H9 (cell line): ENCODE data around the gene NKX1-1. TPM values are rescaled to one million over a fixed set of nuclear protein-coding genes. Genes with fewer than 3 reads are reported as not detected.
A peak's percentile ranks its signal among the peaks of the same experiment; 100 is the strongest.

Source experiments
- DNase-seq: peaks from one replicate; pipeline ENCODE4 v3.0.0-alpha.2; 2017
- H2AFZ ChIP-seq: one replicate; pipeline ENCODE4 v1.6.1; 2013; ENCODE audit warnings: mild to moderate bottlenecking, low read length, control low read depth, moderate library complexity
- H2AK5ac ChIP-seq: 2 replicates; pipeline ENCODE4 v1.6.1; 2013; ENCODE audit warnings: low read length, control low read depth, mixed read lengths; ENCODE audit not compliant: insufficient read length
- H2BK120ac ChIP-seq: one replicate; pipeline ENCODE4 v1.6.1; 2013; ENCODE audit warnings: low read depth, mild to moderate bottlenecking, low read length, control low read depth, inconsistent platforms; ENCODE audit not compliant: poor library complexity, severe bottlenecking
- H2BK12ac ChIP-seq: 2 replicates; pipeline ENCODE4 v1.6.1; 2013; ENCODE audit warnings: low read length, control low read depth, mixed read lengths, low read depth; ENCODE audit not compliant: insufficient read length
- H2BK15ac ChIP-seq: 2 replicates; pipeline ENCODE4 v1.6.1; 2013; ENCODE audit warnings: low read depth, low read length, control low read depth
- H2BK20ac ChIP-seq: one replicate; pipeline ENCODE4 v1.6.1; 2013; ENCODE audit warnings: low read depth, mild to moderate bottlenecking, low read length, control low read depth, inconsistent platforms; ENCODE audit not compliant: poor library complexity, severe bottlenecking
- H2BK5ac ChIP-seq: 2 replicates; pipeline ENCODE4 v1.6.1; 2013; ENCODE audit warnings: low read length, control low read depth, mixed read lengths; ENCODE audit not compliant: insufficient read length
- H3K14ac ChIP-seq: 2 replicates; pipeline ENCODE4 v1.6.1; 2013; ENCODE audit warnings: low read length, control low read depth; ENCODE audit not compliant: insufficient read depth
- H3K18ac ChIP-seq: 2 replicates; pipeline ENCODE4 v1.6.1; 2013; ENCODE audit warnings: low read depth, mild to moderate bottlenecking, mixed read lengths, low read length, control low read depth; ENCODE audit not compliant: insufficient read length
- H3K23ac ChIP-seq: 2 replicates; pipeline ENCODE4 v1.6.1; 2013; ENCODE audit warnings: low read length, control low read depth, mixed read lengths, low read depth; ENCODE audit not compliant: insufficient read length
- H3K23me2 ChIP-seq: 2 replicates; pipeline ENCODE4 v1.6.1; 2013; ENCODE audit warnings: low read depth, mild to moderate bottlenecking, mixed read lengths, low read length, control low read depth; ENCODE audit not compliant: insufficient read length, poor library complexity, severe bottlenecking
- H3K27ac ChIP-seq: 2 replicates; pipeline ENCODE4 v1.5.1; 2013; ENCODE audit warnings: low read length, control low read depth, mixed read lengths, low read depth; ENCODE audit not compliant: insufficient read length
- H3K27me3 ChIP-seq: 2 replicates; pipeline ENCODE4 v1.6.1; 2013; ENCODE audit warnings: low read length, control low read depth, inconsistent platforms; ENCODE audit not compliant: insufficient read depth
- H3K4ac ChIP-seq: 2 replicates; pipeline ENCODE4 v1.6.1; 2013; ENCODE audit warnings: low read depth, mild to moderate bottlenecking, control low read depth, inconsistent platforms, low read length, moderate library complexity
- H3K4me1 ChIP-seq: 2 replicates; pipeline ENCODE4 v1.6.1; 2013; ENCODE audit warnings: low read length, control low read depth, inconsistent platforms; ENCODE audit not compliant: insufficient read depth
- H3K4me2 ChIP-seq: 2 replicates; pipeline ENCODE4 v1.6.1; 2013; ENCODE audit warnings: low read length, control low read depth, mixed read lengths; ENCODE audit not compliant: insufficient read length, insufficient read depth
- H3K56ac ChIP-seq: 2 replicates; pipeline ENCODE4 v1.6.1; 2013; ENCODE audit warnings: low read depth, mild to moderate bottlenecking, mixed read lengths, low read length, control low read depth; ENCODE audit not compliant: insufficient read length
- H3K79me1 ChIP-seq: 2 replicates; pipeline ENCODE4 v1.6.1; 2013; ENCODE audit warnings: low read depth, mild to moderate bottlenecking, moderate library complexity, low read length, control low read depth, inconsistent platforms; ENCODE audit not compliant: insufficient read depth, poor library complexity, severe bottlenecking
- H3K79me2 ChIP-seq: 2 replicates; pipeline ENCODE4 v1.6.1; 2013; ENCODE audit warnings: low read length, control low read depth, inconsistent platforms; ENCODE audit not compliant: insufficient read depth
- H3K9ac ChIP-seq: 2 replicates; pipeline ENCODE4 v1.6.1; 2013; ENCODE audit warnings: low read length, control low read depth, mixed read lengths; ENCODE audit not compliant: insufficient read length; ENCODE audit errors: extremely low read depth
- H3K9me3 ChIP-seq: one replicate; pipeline ENCODE4 v1.6.1; 2013; ENCODE audit warnings: low read depth, low read length, inconsistent platforms; ENCODE audit not compliant: control insufficient read depth
- H3T11ph ChIP-seq: one replicate; pipeline ENCODE4 v1.6.1; 2013; ENCODE audit warnings: mild to moderate bottlenecking, low read length, control low read depth, inconsistent platforms
- H4K20me1 ChIP-seq: one replicate; pipeline ENCODE4 v1.6.1; 2013; ENCODE audit not compliant: control insufficient read depth, insufficient read length, insufficient read depth
- H4K5ac ChIP-seq: 2 replicates; pipeline ENCODE4 v1.6.1; 2013; ENCODE audit warnings: low read depth, mild to moderate bottlenecking, mixed read lengths, low read length, control low read depth; ENCODE audit not compliant: insufficient read length
- H4K8ac ChIP-seq: replicated peaks from 2 replicates; pipeline ENCODE4 v1.6.1; 2013; ENCODE audit warnings: low read length, control low read depth, mixed read lengths, low read depth; ENCODE audit not compliant: insufficient read length
- H4K91ac ChIP-seq: 2 replicates; pipeline ENCODE4 v1.6.1; 2013; ENCODE audit warnings: low read depth, mild to moderate bottlenecking, moderate library complexity, mixed read lengths, low read length, control low read depth; ENCODE audit not compliant: insufficient read length
- H3K27ac Mint-ChIP-seq, 3 experiments: 2 replicates in 2 of 3; 3 replicates in 1 of 3; pipeline ENCODE4 v1.8.0; 2020 to 2021; ENCODE audit warnings: mixed read lengths in 3 of 3, mild to moderate bottlenecking in 1 of 3, moderate library complexity in 1 of 3
- H3K27me3 Mint-ChIP-seq: 2 replicates; pipeline ENCODE4 v1.8.0; 2021; ENCODE audit warnings: low read depth, mild to moderate bottlenecking, moderate library complexity, mixed read lengths
- H3K36me3 Mint-ChIP-seq, 3 experiments: 2 replicates in 2 of 3; 3 replicates in 1 of 3; pipeline ENCODE4 v1.8.0; 2020 to 2021; ENCODE audit warnings: low read depth in 3 of 3, mixed read lengths in 3 of 3; ENCODE audit not compliant: insufficient read depth in 1 of 3
- H3K4me1 Mint-ChIP-seq, 2 experiments: 2 replicates each; pipeline ENCODE4 v1.8.0; 2020; ENCODE audit warnings: mixed read lengths in 2 of 2
- H3K4me3 Mint-ChIP-seq, 2 experiments: 2 replicates in 1 of 2; 3 replicates in 1 of 2; pipeline ENCODE4 v1.8.0; 2020 to 2021; ENCODE audit warnings: mild to moderate bottlenecking in 2 of 2, mixed read lengths in 2 of 2, moderate library complexity in 1 of 2
- H3K9me3 Mint-ChIP-seq, 2 experiments: 2 replicates in 1 of 2; 3 replicates in 1 of 2; pipeline ENCODE4 v1.8.0; 2020; ENCODE audit warnings: mild to moderate bottlenecking in 2 of 2, mixed read lengths in 2 of 2, moderate library complexity in 1 of 2
- CTCF ChIP-seq: fragments of 200-600 bp; sonication (generic); conservative IDR thresholded peaks from 3 replicates; pipeline ENCODE4 v1.8.0; 2021; ENCODE audit warnings: antibody characterized with exemption, mild to moderate bottlenecking
- WGBS: extraction: QIAGEN DNeasy Blood & Tissue Kit; methylation state at CpG from one replicate; pipeline ENCODE4 v1.1.7; 2013; ENCODE audit warnings: missing lambda C conversion rate, low lambda C conversion rate, mixed read lengths; ENCODE audit not compliant: insufficient read length; ENCODE audit errors: extremely low coverage; 5-methylcytosine and 5-hydroxymethylcytosine counted together
- total RNA-seq: library from RNA; stranded (reverse); gene quantifications from 2 replicates; pipeline ENCODE4 v1.2.1, GENCODE V29; 2021

The NKX1-1 gene
- total RNA-seq, 1 experiment from 2014 or later: not detected

- Mint-ChIP-seq H3K9me3 (no peaks in the 10 kb centered on the region; a peak in 1 of 5 replicates), H3K4me1 (peaks cover 0 to 2% of the 10 kb centered on the region in 2 experiments; a peak in 1 of 4 replicates), H3K27me3 (peaks cover 20% of the 10 kb centered on the region), H3K36me3 (no peaks in the 10 kb centered on the region), H3K27ac (no peak overlapping the region), H3K4me3 (no peak overlapping the region)
- H3T11ph ChIP-seq: no peak overlapping the region
- H2BK5ac ChIP-seq: no peak overlapping the region
- H2AK5ac ChIP-seq: no peak overlapping the region
- H3K27me3 ChIP-seq: peaks cover 8% of the 10 kb centered on the region; the same call in 1 of the 2 replicates
- H3K4me1 ChIP-seq: no peaks in the 10 kb centered on the region
- no peak overlapping the region for H4K5ac ChIP-seq
- TF ChIP-seq CTCF: 0 out of 3 replicates have a peak, but pooled peaks have one; percentile 17
- no peak overlapping the region for H3K18ac ChIP-seq
- no peaks in the 10 kb centered on the region for H3K9me3 ChIP-seq
- H3K9ac ChIP-seq: no peak overlapping the region
- no peak overlapping the region for H3K4ac ChIP-seq
- H2BK12ac ChIP-seq: no peak overlapping the region
- H2BK120ac ChIP-seq: no peak overlapping the region
- no peak overlapping the region for H3K27ac ChIP-seq
- no peak overlapping the region for H3K23ac ChIP-seq
- no peak overlapping the region for H3K4me2 ChIP-seq
- no peak overlapping the region for H2AFZ ChIP-seq
- no peak overlapping the region for H4K8ac ChIP-seq
- no peak overlapping the region for H4K91ac ChIP-seq
- no peak overlapping the region; the same call in 1 of the 2 replicates for H3K14ac ChIP-seq
- no peak overlapping the region for H2BK20ac ChIP-seq
- H2BK15ac ChIP-seq: no peak overlapping the region
- H3K79me1 ChIP-seq: no peaks in the 10 kb centered on the region
- no peak overlapping the region for H3K56ac ChIP-seq
- H4K20me1 ChIP-seq: no peaks in the 10 kb centered on the region
- no peaks in the 10 kb centered on the region for H3K79me2 ChIP-seq
- peaks cover 2% of the 10 kb centered on the region for H3K23me2 ChIP-seq
- WGBS: no CpG with 5 or more reads among the region's 33 CpGs
- peak; percentile 31 for DNase-seq
Measured at GRCh38 chr4:1417522-1418390, 11.5 kb upstream of the NKX1-1 start.
